HG03520 (cell line): ENCODE results near the gene CD200.

ENCODE experiments used
- ATAC-seq: cut with Tn5 transposase; IDR thresholded peaks from one replicate; pipeline ENCODE4 v1.9.1; 2021; ENCODE audit warnings: mild to moderate bottlenecking, moderate library complexity; ENCODE audit not compliant: unreplicated experiment

CD200 gene

GRCh38 chr3:112407888-112408702 is 75.1 kb downstream of the CD200 start:
- no peak for ATAC-seq

GRCh38 chr3:112409041-112409440 is 76.1 kb downstream of the CD200 start:
- ATAC-seq: no peak

- ATAC-seq: no peak
These were observed 78.5 kb downstream of the CD200 start for GRCh38 chr3:112411425-112411824.
